K562 treated with DMSO at 1 percent for 12 hours (cell line): ENCODE data around the gene ARL10. TPM values are rescaled to one million over a fixed set of nuclear protein-coding genes. Genes with fewer than 3 reads are reported as not detected.

Experiments used
- total RNA-seq: library from RNA; unstranded; fragments of 300-600 nt; gene quantifications from 2 replicates; pipeline ENCODE4 v1.2.3, GENCODE V29; 2022; ENCODE audit not compliant: insufficient read depth

ARL10 gene, protein sequence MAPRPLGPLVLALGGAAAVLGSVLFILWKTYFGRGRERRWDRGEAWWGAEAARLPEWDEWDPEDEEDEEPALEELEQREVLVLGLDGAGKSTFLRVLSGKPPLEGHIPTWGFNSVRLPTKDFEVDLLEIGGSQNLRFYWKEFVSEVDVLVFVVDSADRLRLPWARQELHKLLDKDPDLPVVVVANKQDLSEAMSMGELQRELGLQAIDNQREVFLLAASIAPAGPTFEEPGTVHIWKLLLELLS
- total RNA-seq = 0.06 TPM in 1 of 2 replicates, not detected in the other

DNA sequence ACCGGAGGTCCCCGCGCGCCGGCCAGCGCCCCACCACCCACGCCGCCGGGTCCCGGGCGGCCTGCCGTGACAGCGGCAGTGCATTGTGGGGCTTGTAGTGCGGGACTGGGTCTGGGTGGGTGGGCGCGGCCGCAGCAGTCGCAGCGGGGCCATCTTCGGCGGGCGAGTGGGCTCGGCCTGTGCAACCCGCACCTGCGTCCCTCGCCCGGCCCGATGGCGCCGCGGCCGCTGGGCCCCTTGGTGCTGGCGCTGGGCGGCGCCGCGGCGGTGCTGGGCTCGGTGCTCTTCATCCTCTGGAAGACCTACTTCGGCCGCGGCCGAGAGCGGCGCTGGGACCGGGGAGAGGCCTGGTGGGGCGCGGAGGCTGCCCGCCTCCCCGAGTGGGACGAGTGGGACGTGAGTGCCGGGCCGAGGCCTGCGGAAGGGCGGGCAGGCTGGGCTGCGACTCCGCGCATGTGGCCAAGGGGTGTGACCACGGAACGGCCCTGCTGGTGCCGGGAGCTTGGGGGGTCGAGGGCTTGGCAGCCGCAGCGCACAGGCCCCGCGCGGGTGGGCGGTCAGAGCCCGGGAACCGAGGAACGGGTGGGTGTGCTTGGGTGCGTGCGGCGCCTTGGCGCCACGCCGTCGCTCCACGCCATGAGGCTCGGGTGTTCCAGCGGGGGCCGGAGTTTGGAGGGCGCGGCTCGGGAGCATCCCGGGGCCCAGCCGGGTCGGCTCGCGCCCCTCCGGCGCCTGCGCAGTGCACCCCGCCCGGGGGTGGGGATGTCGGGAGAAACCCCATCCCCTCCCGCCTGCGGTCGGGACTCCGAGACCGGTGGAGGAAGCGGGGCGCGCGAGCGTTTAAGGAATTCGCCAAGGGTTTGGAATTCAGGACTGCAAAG is at the start of gene ARL10:
Gene ARL10, plus strand, starts transcription at position 137 of the 881 bp plus-strand sequence. Its CDS starts 77 bp downstream, at position 214.

DNA sequence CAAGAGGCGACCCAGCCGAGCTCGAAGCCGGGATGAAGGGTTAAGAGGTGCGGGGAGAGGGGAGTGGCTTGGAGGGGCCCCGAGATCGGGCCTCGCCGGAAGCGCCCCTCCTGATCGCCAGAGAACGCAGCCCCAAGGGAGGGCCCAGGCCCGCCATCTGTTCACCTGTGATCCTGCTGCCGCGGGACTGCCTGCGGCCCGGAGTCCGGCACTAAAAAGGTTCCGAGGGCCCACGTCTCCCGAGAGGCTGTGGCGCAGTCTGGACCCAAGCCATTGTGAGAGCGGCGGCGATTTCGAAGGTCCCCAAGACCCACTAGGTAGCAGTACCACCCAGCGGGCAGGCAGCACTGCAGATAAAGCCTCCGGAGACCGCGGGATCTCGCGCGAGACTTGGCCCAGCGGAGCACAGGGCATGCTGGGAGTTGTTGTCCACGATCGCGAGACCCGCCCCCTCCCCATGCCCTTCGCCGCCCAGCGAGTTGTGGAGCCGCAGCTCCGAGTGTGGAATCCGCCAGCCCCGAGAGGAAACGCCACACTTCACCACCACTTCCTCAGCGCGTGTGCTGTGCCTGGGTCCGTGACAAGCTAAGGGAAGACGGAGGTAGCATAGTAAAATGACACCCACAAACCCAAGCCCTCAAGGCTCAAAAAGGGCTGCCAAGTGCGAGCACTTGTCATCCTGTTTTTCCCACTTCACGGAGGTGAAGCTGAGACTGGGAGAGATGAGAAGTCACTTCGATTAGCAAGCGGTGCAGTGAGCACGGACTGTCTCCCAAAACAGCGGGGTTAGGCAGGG is 3.7 kb upstream of the ARL10 start, which contains the start of gene KIAA1191:
Gene KIAA1191, minus strand, starts transcription at position 328 of the 796 bp plus-strand sequence. CDS start 2,256 bp downstream, outside the sequence.

DNA sequence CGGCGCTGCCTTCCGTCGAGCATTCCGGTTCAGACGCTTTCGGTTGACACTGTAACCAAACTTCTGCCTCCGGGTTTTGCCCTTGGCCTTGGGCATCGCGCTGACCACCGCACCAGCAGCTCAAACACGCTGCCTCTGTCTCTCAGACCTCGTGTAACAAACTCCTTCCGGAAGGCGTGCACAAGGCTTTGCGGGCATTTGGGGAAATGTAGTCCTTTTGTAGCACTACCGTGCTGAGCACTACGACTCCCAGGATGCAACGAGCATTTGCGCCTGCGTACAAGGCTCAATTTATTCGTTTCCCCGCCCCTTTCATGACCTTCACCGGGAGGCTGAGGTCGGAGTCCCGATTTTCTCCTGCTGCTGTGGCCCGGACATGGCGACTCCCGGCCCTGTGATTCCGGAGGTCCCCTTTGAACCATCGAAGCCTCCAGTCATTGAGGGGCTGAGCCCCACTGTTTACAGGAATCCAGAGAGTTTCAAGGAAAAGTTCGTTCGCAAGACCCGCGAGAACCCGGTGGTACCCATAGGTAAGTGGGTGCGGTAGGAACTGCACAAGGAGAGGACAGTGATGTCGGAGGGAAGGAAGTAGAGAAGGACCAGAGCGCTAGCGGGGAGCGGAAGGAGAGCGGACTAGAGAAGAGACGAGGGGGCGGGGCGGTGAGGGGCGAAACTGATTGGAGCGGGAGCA is 23.3 kb downstream of the ARL10 start, which contains the start of the genes HIGD2A and NOP16:
Gene HIGD2A, plus strand, starts transcription at position 308 of the 691 bp plus-strand sequence. Its CDS starts 69 bp downstream, at position 377.
Gene NOP16, minus strand, starts transcription at position 155 of the 691 bp plus-strand sequence. Its CDS starts 59 bp downstream, at position 96.

DNA sequence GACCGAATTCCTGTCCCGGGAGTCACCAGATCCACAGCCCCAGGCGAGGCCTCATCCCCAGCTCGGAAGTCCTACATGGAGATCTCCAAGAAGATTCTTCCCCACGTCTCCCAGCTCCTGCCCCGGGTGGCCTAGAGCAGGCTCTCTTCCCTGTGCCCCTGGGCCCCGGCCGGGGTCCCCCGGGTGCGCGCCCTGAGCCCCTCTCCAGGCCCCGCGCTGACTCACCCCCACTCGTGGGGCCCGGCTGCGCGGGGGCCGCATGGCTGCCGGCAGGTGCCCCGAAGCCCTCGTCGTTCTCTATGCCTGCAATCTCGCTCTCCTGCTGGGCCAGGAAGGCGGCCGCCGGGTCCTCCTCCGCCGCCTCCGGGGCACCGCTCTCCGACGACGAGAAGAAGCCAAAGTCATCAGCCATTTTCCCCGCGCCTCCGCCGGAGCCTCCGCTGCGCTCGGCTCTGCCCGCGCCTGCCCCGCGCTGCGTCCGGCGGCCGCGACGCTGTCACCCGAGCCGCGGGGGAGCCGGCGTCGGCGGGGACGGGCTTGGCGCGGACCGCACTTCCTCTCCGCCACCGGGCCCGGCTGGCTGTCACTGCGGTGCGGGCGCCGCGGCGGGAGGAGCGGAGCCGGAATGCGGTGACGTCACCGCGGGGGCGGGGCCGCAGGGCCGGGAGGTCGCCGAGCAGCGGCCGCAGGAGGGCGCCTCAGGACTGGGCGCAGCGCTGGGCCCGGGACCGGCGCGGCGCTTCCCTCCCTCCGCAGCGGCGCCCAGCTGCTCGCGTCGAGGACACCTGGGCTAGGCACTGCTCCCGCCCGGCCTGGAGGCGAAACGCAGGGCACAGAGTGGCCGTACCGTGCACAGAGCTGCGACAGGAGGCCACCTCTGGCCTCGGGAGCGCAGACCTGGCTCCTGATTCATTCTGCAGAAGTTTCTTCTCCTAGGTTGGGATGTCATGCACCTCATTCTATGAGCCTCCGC is 51.0 kb downstream of the ARL10 start, which contains the start of gene CLTB:
Gene CLTB, minus strand, starts transcription at position 588 of the 973 bp plus-strand sequence. Its CDS starts 176 bp downstream, at position 412.

Other genes with a start within 250 kb of the ARL10 start
- gene SIMC1, start 127.1 kb upstream of the ARL10 start, total RNA-seq = 7.5 and 20.2 TPM in 2 replicates
- 38.0 and 83.4 TPM in 2 replicates for gene KIAA1191, start 3.7 kb upstream of the ARL10 start, total RNA-seq
- gene NOP16, start 23.1 kb downstream of the ARL10 start, total RNA-seq = 16.0 and 16.6 TPM in 2 replicates
- 369 and 440 TPM in 2 replicates for gene HIGD2A, start 23.3 kb downstream of the ARL10 start, total RNA-seq
- 65.2 and 101 TPM in 2 replicates for gene CLTB, start 51.1 kb downstream of the ARL10 start, total RNA-seq
- gene FAF2, start 82.9 kb downstream of the ARL10 start, total RNA-seq = 12.3 and 34.1 TPM in 2 replicates
- gene RNF44, start 171.9 kb downstream of the ARL10 start, total RNA-seq = 13.1 and 40.1 TPM in 2 replicates
- gene CDHR2, start 183.9 kb downstream of the ARL10 start, total RNA-seq = not detected in 2 replicates
- 6.2 and 6.3 TPM in 2 replicates for gene GPRIN1, start 244.7 kb downstream of the ARL10 start, total RNA-seq